Suprapubic skin (tissue), 4 donors: ENCODE data around the gene EPHB1.

Experiments
- CTCF ChIP-seq, 2 donors: fragments of 200-600 bp in 1 of 2; fragments of 450-650 bp in 1 of 2; sonication (generic) in 1 of 2; IDR thresholded peaks; one replicate each; pipeline ENCODE4 v1.5.1; 2016 to 2019; ENCODE audit warnings: antibody characterized with exemption in 2 of 2, mild to moderate bottlenecking in 1 of 2, moderate library complexity in 1 of 2
- EP300 ChIP-seq: sonication (generic); formaldehyde crosslinking; IDR thresholded peaks from one replicate; pipeline ENCODE4 v1.6.1; 2017; ENCODE audit warnings: antibody characterized with exemption
- POLR2A ChIP-seq, 2 donors: fragments of 450-650 bp; IDR thresholded peaks; one replicate each; pipeline ENCODE4 v1.6.1; 2017; ENCODE audit warnings: antibody characterized with exemption in 2 of 2, mild to moderate bottlenecking in 2 of 2, moderate library complexity in 2 of 2
- POLR2AphosphoS5 ChIP-seq, 3 donors: sonication (generic); formaldehyde crosslinking; IDR thresholded peaks; one replicate each; pipeline ENCODE4 v1.6.1; 2017; ENCODE audit warnings: antibody characterized with exemption in 3 of 3

DNA sequence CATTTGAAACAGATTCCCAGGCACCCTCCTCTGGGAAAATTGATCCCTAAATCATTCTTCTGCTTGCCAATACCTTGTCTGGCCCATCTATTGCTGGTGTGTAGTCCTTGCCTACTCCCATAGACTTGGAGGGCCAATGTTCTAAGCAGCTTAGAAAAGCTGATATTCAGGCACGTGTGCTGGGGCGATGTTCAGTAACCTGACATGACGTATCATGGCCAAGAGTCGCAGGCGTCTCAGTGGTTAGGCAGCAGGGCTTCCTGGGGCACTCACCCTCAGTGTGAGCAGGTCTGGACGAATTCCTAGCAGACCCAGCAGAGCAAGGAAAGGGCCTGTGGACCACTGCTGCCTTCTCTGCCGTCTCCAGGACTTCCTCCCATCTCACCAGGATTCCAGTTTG, 21.6 kb downstream of the EPHB1 start:
- TF ChIP-seq CTCF (IDR thresholded peaks at IDR 0.05) (no peak), POLR2A (IDR thresholded peaks at IDR 0.05) (no peak), POLR2AphosphoS5 (IDR thresholded peaks at IDR 0.05) (no peak), EP300 (no peak)
